H1 (cell line): ENCODE measurements around the gene AP3B2. TPM values are rescaled to one million over a fixed set of nuclear protein-coding genes. Genes with fewer than 3 reads are reported as not detected.

ENCODE experiments used
- BCL11A ChIP-seq, 2 experiments: IDR thresholded peaks; one replicate each; pipeline ENCODE4 v1.6.1; 2011; ENCODE audit warnings: low read depth in 2 of 2, low read length in 2 of 2, mild to moderate bottlenecking in 2 of 2
- CHD2 ChIP-seq: IDR thresholded peaks from 2 replicates; pipeline ENCODE4 v1.6.1; 2012; ENCODE audit warnings: low read length, improper control_type of control experiment
- CREB1 ChIP-seq: IDR thresholded peaks from 2 replicates; pipeline ENCODE4 v1.6.1; 2012; ENCODE audit warnings: inconsistent platforms
- CTBP2 ChIP-seq: IDR thresholded peaks from 2 replicates; pipeline ENCODE4 v1.7.0; 2011; ENCODE audit warnings: borderline replicate concordance, mild to moderate bottlenecking, moderate library complexity, mixed read lengths, low read length; ENCODE audit not compliant: insufficient read depth, insufficient read length
- KDM4A ChIP-seq: IDR thresholded peaks from one replicate; pipeline ENCODE4 v1.7.1; 2012; ENCODE audit warnings: low read depth, mild to moderate bottlenecking, moderate library complexity, low read length, inconsistent platforms; ENCODE audit not compliant: severe bottlenecking
- MAFK ChIP-seq: IDR thresholded peaks from 2 replicates; pipeline ENCODE4 v1.6.1; 2012; ENCODE audit warnings: low read depth, mild to moderate bottlenecking, improper control_type of control experiment, low read length
- TAF1 ChIP-seq: IDR thresholded peaks from 2 replicates; pipeline ENCODE4 v1.6.1; 2011; ENCODE audit warnings: mild to moderate bottlenecking, low read depth, low read length
- TCF12 ChIP-seq: IDR thresholded peaks from 2 replicates; pipeline ENCODE4 v1.6.1; 2011; ENCODE audit warnings: low read depth, mild to moderate bottlenecking, low read length
- polyA plus RNA-seq, 7 experiments: library from polyadenylated mRNA; depleted of rRNA in 3 of 7; stranded (reverse) in 5 of 7; unstranded in 2 of 7; fragments of >200 nt in 5 of 7; fragments of 200-250 nt in 2 of 7; gene quantifications; 1 replicate in 5 of 7; 2 replicates in 1 of 7; 4 replicates in 1 of 7; pipeline versions ENCODE4 v1.2.1 to v1.2.3, GENCODE V29; 2011 to 2013; ENCODE audit warnings: missing spikeins in 2 of 7, mixed read lengths in 2 of 7
- total RNA-seq: library from RNA; stranded (reverse); fragmentation: NEBNext Ultra II Directional; extraction: Animal tissue kit (Norgen Biotek cat#: 25700); gene quantifications from 2 replicates; pipeline ENCODE4 v1.2.1, GENCODE V29; 2021
- TF ChIP-seq, protein P1 (sequence below): fragments of 300-600 bp; sonication (generic); IDR thresholded peaks from 2 replicates; pipeline ENCODE4 v1.7.1; 2012; ENCODE audit warnings: low read length, moderate library complexity, mild to moderate bottlenecking, inconsistent platforms; ENCODE audit not compliant: insufficient replicate concordance
- TF ChIP-seq, protein P2 (sequence below): IDR thresholded peaks from 2 replicates; pipeline ENCODE4 v1.6.1; 2012; ENCODE audit warnings: inconsistent platforms
- TF ChIP-seq, protein P3 (sequence below): IDR thresholded peaks from 2 replicates; pipeline ENCODE4 v1.6.1; 2011; ENCODE audit warnings: low read depth, mild to moderate bottlenecking, low read length; ENCODE audit not compliant: insufficient read depth

AP3B2 gene
- total and polyA plus RNA-seq, 2 of the 8 experiments (the other 6 are each of a cell fraction or from before 2014, with no cell fraction given) = 21.8 to 25.7 TPM

- TF ChIP-seq, protein P1, sequence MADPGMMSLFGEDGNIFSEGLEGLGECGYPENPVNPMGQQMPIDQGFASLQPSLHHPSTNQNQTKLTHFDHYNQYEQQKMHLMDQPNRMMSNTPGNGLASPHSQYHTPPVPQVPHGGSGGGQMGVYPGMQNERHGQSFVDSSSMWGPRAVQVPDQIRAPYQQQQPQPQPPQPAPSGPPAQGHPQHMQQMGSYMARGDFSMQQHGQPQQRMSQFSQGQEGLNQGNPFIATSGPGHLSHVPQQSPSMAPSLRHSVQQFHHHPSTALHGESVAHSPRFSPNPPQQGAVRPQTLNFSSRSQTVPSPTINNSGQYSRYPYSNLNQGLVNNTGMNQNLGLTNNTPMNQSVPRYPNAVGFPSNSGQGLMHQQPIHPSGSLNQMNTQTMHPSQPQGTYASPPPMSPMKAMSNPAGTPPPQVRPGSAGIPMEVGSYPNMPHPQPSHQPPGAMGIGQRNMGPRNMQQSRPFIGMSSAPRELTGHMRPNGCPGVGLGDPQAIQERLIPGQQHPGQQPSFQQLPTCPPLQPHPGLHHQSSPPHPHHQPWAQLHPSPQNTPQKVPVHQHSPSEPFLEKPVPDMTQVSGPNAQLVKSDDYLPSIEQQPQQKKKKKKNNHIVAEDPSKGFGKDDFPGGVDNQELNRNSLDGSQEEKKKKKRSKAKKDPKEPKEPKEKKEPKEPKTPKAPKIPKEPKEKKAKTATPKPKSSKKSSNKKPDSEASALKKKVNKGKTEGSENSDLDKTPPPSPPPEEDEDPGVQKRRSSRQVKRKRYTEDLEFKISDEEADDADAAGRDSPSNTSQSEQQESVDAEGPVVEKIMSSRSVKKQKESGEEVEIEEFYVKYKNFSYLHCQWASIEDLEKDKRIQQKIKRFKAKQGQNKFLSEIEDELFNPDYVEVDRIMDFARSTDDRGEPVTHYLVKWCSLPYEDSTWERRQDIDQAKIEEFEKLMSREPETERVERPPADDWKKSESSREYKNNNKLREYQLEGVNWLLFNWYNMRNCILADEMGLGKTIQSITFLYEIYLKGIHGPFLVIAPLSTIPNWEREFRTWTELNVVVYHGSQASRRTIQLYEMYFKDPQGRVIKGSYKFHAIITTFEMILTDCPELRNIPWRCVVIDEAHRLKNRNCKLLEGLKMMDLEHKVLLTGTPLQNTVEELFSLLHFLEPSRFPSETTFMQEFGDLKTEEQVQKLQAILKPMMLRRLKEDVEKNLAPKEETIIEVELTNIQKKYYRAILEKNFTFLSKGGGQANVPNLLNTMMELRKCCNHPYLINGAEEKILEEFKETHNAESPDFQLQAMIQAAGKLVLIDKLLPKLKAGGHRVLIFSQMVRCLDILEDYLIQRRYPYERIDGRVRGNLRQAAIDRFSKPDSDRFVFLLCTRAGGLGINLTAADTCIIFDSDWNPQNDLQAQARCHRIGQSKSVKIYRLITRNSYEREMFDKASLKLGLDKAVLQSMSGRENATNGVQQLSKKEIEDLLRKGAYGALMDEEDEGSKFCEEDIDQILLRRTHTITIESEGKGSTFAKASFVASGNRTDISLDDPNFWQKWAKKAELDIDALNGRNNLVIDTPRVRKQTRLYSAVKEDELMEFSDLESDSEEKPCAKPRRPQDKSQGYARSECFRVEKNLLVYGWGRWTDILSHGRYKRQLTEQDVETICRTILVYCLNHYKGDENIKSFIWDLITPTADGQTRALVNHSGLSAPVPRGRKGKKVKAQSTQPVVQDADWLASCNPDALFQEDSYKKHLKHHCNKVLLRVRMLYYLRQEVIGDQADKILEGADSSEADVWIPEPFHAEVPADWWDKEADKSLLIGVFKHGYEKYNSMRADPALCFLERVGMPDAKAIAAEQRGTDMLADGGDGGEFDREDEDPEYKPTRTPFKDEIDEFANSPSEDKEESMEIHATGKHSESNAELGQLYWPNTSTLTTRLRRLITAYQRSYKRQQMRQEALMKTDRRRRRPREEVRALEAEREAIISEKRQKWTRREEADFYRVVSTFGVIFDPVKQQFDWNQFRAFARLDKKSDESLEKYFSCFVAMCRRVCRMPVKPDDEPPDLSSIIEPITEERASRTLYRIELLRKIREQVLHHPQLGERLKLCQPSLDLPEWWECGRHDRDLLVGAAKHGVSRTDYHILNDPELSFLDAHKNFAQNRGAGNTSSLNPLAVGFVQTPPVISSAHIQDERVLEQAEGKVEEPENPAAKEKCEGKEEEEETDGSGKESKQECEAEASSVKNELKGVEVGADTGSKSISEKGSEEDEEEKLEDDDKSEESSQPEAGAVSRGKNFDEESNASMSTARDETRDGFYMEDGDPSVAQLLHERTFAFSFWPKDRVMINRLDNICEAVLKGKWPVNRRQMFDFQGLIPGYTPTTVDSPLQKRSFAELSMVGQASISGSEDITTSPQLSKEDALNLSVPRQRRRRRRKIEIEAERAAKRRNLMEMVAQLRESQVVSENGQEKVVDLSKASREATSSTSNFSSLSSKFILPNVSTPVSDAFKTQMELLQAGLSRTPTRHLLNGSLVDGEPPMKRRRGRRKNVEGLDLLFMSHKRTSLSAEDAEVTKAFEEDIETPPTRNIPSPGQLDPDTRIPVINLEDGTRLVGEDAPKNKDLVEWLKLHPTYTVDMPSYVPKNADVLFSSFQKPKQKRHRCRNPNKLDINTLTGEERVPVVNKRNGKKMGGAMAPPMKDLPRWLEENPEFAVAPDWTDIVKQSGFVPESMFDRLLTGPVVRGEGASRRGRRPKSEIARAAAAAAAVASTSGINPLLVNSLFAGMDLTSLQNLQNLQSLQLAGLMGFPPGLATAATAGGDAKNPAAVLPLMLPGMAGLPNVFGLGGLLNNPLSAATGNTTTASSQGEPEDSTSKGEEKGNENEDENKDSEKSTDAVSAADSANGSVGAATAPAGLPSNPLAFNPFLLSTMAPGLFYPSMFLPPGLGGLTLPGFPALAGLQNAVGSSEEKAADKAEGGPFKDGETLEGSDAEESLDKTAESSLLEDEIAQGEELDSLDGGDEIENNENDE = no peak
- TF ChIP-seq BCL11A (IDR thresholded peaks at IDR 0.05; ENCODE audit: low read depth in 2 of 2, low read length in 2 of 2) = no peak
- TF ChIP-seq CHD2 = no peak
- no peak for TF ChIP-seq KDM4A
- TF ChIP-seq, protein P2, sequence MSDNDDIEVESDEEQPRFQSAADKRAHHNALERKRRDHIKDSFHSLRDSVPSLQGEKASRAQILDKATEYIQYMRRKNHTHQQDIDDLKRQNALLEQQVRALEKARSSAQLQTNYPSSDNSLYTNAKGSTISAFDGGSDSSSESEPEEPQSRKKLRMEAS = no peak
- no peak for TF ChIP-seq TCF12
- TF ChIP-seq CREB1 = no peak
- TF ChIP-seq MAFK = no peak
- TF ChIP-seq TAF1 = no peak
- TF ChIP-seq CTBP2 = no peak
- TF ChIP-seq, protein P3, sequence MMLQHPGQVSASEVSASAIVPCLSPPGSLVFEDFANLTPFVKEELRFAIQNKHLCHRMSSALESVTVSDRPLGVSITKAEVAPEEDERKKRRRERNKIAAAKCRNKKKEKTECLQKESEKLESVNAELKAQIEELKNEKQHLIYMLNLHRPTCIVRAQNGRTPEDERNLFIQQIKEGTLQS = no peak
These were observed 59.5 kb downstream of the AP3B2 start (continued) for GRCh38 chr15:82650046-82650670.
